ENCODE data around the gene PTPRK.

DNA sequence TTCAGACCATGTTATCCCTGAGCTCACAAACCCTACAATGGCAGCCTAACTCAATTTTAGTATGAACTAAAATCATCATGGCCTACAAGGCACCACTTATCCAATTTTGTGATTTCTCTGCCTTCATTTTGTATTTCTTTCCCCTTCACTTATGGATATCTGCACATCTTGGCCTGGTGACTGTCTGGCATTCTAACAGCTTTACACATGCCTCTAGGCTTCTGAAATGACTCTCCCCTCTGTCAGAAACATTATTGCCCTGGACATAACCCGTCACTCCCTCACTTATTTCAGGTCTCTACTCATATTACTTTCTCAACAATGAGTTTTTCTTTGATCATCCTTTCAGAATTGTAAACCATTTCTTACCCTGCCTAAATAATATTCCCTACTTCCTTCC lies 530.3 kb downstream of the PTPRK start:
- TF ChIP-seq, protein P1, sequence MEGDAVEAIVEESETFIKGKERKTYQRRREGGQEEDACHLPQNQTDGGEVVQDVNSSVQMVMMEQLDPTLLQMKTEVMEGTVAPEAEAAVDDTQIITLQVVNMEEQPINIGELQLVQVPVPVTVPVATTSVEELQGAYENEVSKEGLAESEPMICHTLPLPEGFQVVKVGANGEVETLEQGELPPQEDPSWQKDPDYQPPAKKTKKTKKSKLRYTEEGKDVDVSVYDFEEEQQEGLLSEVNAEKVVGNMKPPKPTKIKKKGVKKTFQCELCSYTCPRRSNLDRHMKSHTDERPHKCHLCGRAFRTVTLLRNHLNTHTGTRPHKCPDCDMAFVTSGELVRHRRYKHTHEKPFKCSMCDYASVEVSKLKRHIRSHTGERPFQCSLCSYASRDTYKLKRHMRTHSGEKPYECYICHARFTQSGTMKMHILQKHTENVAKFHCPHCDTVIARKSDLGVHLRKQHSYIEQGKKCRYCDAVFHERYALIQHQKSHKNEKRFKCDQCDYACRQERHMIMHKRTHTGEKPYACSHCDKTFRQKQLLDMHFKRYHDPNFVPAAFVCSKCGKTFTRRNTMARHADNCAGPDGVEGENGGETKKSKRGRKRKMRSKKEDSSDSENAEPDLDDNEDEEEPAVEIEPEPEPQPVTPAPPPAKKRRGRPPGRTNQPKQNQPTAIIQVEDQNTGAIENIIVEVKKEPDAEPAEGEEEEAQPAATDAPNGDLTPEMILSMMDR (optimal IDR thresholded peaks at IDR 0.05 in 1 of 3, IDR thresholded peaks at IDR 0.05 in 1 of 3, conservative IDR thresholded peaks at IDR 0.05 in 1 of 3; ENCODE audit: extremely low read depth in 1 of 3, insufficient read depth in 2 of 3, low read length in 3 of 3) = no peak
- no peak for TF ChIP-seq EZH2 (IDR thresholded peaks at IDR 0.05; ENCODE audit: low read length)

Data from keratinocyte (primary cell).